ENCODE measurements around the gene CCM2.

DNA sequence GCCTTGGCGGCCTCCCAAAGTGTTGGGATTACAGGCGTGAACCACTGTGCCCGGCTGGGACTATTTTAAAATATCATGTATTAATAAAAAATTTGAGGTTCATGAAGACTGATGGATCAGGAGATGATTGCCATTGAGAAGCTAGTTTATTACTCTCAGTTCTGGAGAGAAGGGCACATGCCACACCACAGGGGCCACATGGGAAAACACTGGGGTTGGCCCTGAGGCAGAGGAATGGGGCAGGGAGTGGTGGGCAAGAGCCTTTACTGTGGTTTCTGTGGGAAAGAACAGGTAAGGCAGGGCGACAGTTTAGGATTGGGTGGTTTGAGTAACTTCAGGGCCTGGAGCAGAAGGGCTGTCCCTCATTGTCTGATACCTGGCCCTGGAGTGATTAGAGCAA, 118.3 kb downstream of the CCM2 start:
- no peak for TF ChIP-seq TAF1 (IDR thresholded peaks at IDR 0.05; ENCODE audit: borderline replicate concordance, insufficient read depth, low read length)
- TF ChIP-seq POLR2AphosphoS5 (IDR thresholded peaks at IDR 0.05; ENCODE audit: low read depth, low read length) = no peak

Data from PFSK-1 (cell line).